ENCODE data around the gene APBA2. TPM values are rescaled to one million over a fixed set of nuclear protein-coding genes. Genes with fewer than 3 reads are reported as not detected.

The APBA2 gene
- total RNA-seq, 4 donors from 2014 or later = 1.1 to 2.4 (median 1.3) TPM

DNA sequence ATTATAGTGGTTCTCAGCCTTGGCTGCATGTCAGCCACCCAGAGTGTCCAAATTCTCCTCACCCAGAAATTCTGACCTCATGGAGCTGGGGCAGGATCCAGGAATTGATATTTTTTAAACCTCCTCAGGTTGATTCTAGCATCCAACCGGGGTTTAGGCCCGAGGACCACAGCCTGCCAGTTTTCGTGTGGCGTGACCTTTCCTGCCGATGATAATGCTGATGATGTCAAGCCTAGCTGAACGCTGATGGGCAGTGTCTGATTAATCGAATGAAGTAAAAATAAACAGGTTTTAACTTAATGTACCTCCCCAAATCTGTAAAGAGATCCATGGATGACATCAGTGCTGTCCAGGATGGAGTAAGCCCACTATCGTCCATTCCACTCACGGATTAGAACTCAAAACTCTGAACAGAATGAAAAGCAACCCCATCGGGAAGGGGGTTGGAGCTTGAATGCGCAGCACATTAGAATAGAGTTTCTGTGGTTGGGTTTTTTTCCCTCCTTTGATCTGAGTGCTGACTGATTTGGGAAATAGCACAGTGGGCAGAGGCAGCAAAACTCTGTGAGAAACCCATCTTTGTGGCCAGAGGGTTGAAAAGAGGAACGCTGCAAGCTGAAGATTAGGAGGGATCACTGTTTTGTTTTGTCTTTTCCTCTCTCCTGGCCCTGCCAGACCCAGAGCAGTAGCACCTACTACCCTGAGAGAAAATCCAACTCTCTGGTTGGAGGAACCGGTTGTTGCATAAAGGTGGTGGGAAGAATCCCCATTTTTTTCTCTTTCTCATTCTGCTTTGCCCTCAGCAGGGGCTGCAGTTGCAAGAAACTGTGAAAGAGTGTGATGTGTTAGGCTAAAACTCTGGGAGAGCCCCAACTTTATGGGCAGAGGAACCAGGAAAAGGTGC, 153.9 kb downstream of the APBA2 start:
- TF ChIP-seq, protein P1, sequence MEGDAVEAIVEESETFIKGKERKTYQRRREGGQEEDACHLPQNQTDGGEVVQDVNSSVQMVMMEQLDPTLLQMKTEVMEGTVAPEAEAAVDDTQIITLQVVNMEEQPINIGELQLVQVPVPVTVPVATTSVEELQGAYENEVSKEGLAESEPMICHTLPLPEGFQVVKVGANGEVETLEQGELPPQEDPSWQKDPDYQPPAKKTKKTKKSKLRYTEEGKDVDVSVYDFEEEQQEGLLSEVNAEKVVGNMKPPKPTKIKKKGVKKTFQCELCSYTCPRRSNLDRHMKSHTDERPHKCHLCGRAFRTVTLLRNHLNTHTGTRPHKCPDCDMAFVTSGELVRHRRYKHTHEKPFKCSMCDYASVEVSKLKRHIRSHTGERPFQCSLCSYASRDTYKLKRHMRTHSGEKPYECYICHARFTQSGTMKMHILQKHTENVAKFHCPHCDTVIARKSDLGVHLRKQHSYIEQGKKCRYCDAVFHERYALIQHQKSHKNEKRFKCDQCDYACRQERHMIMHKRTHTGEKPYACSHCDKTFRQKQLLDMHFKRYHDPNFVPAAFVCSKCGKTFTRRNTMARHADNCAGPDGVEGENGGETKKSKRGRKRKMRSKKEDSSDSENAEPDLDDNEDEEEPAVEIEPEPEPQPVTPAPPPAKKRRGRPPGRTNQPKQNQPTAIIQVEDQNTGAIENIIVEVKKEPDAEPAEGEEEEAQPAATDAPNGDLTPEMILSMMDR (IDR thresholded peaks at IDR 0.05; ENCODE audit: low read depth) = no peak

DNA sequence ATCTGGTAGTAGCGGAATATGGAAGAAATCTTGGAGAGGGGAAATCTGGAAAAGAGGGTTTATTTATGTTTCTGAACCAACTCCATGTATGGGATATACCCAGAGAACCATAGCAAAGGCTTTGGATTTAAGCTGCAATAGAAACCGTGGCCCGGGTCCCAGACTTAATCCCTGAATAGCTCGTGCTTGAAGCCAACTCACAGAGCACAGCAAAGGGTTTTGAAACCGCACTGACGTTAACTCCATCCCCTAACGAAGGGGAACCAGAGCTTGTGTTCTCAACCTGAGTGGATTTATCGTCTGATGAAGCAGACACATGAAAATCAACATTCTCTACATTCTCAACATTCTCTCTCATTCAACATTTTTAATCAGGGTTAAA, 154.6 kb downstream of the APBA2 start:
- TF ChIP-seq, protein P1 (IDR thresholded peaks at IDR 0.05; ENCODE audit: low read depth) = no peak

DNA sequence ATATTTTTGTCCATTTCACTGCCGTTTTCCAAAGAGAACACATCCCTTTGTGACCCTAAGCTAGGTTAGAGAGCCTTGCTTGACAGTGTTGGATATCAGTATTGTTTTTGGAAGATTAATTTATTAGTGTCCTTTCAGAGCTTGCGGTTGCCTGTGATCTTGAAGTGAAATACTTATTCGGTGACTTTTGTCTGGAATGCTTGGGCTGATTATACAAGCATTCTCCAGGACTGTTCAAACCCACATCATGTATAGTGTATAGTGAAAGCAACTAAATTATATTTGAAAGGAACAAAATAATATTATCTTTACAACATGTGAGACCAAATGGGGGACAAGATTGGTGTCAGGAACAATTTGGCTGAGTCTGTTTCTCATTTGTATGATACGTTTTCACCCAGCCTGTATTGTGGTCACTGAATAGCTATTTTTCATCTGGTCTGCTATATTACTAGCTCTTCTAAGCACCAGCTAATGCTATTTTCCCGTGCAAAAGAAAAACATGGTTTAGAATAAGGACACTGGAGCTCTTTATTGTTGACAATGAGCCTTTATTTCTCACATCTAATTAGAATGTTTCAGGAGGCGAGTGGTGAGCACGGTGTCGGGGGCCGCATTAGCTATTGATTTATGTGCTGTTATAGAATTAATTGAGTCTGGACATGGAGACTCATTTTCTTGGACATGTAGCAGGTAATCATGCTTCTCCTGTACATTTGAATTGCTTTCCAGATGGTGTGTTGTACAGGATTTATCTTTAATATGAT, 158.1 kb downstream of the APBA2 start:
- TF ChIP-seq, protein P1 (IDR thresholded peaks at IDR 0.05; ENCODE audit: low read depth) = no peak

DNA sequence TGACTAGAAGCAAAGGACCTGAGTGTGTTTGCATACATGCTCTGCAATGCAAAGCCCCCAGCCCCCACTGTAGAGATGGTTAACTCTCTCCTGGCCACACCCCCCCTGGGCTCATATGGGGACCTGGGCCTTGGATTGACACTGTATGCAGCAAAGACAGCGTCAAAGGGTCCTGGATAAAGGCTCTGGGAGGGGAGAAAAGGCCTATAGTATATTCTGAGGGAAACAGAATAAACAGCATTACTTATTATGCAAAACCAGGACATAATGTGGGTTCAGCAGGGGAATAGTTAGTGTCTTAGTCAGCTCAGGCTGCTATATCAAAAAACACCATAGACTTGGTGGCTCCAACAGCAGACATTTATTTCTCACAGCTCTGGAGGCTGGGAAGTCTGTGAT, 158.7 kb downstream of the APBA2 start:
- TF ChIP-seq, protein P1 (IDR thresholded peaks at IDR 0.05; ENCODE audit: low read depth) = no peak

DNA sequence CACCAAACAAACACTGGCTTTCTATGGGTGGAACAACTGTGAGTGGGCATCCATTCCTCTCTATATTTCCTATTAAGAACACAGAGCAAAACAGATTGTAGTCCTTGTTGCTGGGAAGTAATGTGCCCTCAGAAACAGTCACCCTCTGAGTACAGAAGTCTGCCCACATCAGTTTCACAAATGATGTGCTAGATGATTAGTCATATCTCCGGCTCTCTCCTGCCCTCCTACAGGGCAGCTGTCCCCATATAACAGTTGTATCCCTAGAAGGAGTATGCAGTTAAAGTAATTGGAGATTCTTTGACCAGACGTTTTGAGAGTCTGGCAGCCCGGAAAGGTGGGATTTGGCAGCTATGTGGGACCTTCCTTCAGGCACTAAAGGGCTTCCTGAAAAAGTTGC, 159.9 kb downstream of the APBA2 start:
- TF ChIP-seq, protein P1 (IDR thresholded peaks at IDR 0.05; ENCODE audit: low read depth) = no peak

DNA sequence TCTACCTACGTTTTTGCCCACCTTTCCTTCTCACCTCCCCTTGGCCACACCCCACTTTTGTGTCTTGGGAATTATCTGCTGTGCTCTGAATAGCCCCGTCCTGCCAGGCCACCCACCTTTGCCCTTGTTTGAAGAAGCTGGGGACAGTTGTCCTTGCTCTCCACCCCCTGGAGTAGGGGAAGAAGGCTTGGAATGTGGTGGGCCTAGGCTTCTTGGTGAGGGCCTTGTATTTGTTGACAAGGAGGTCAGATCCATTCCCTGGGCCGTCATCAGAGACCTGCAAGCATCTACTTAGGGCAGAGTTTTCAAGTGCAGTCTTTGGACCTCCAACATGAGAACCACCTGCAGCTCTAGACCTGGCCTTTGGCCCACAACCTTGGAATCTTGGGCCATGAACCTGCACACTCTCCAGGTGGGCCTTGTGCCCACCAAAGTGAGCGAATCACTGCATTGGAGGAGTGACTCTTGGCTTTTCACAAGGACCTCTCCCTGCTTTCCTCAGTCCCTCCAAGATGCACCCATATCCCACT, 160.6 kb downstream of the APBA2 start:
- TF ChIP-seq, protein P1 (IDR thresholded peaks at IDR 0.05; ENCODE audit: low read depth) = no peak

DNA sequence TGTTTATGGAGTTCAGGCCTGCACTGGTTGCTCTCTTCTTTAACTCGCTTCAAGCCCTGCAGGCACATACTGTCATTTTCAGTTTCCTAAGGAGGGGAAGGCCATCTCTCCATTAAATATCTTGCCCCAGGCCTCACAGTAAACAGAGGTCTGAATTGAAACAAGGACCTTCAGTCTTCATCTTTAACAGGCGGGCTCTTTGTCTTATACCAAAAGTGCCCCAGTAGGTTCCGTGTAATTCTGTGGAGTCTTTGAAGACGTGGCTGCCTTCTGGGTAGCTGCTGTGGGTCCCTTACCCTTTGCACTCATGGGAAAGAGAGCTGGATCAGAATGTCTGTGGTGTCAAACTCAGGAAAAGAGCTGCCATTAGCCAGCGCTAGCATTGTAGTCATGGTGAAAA, 161.2 kb downstream of the APBA2 start:
- TF ChIP-seq, protein P1 (IDR thresholded peaks at IDR 0.05; ENCODE audit: low read depth) = no peak

Data from subcutaneous adipose tissue (tissue), 4 donors.